DMS53 treated with DMSO at 0.1 percent for 48 hours (cell line): Measurements from ENCODE around the gene FYN.

ENCODE experiments used
- DNase-seq: peaks from one replicate; lab custom pipeline; 2025; ENCODE audit not compliant: unreplicated experiment; lab: John Stamatoyannopoulos, UW

The FYN gene

GRCh38 chr6:111732390-111732789, 140.9 kb downstream of the FYN start:
- DNase-seq, result no peak

GRCh38 chr6:111731456-111732195, 141.6 kb downstream of the FYN start:
- DNase-seq, result no peak

DNA sequence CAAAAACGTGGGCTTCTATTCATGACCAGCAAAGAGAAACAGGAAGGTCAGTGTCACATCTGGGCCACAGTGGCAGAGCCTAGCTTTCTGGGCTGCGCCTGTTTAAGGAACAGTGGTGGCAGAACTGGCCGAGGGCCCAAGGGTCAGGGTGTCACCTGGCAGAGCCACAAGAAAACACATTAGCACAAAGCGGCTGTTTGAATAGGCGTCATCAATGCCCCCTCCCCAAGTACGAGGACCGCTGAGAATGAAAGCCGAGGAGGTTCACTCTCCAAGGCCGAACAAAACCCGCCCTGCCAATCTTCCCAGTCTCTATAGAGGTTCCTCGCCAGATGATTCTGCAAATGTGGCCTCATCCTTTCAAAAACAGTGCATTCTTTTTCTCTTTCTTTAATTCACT, 142.4 kb downstream of the FYN start:
- DNase-seq, result no peak

- DNase-seq, result no peak
Observed at GRCh38 chr6:111727802-111728201, 145.4 kb downstream of the FYN start.

DNA sequence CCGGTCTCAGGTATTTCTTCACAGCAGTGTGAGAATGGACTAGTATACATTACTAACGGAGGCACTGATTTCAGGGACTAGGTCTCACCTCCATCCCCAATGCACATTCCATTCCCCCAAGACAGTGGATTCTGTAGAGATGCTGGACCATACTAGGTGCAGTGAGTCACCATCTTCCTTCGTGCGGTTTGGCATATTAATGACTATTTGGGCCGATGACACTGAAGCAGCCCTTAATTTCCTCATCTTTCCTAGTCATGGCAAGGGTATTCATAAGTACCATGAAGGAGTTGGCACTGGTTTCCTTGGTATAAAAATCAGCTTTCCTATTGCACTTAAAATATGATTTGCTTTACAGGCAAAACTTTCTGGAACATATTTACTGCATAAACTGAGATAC, 146.2 kb downstream of the FYN start:
- DNase-seq, result no peak

- no peak for DNase-seq
Observed at GRCh38 chr6:111725446-111726112, 147.7 kb downstream of the FYN start.

DNA sequence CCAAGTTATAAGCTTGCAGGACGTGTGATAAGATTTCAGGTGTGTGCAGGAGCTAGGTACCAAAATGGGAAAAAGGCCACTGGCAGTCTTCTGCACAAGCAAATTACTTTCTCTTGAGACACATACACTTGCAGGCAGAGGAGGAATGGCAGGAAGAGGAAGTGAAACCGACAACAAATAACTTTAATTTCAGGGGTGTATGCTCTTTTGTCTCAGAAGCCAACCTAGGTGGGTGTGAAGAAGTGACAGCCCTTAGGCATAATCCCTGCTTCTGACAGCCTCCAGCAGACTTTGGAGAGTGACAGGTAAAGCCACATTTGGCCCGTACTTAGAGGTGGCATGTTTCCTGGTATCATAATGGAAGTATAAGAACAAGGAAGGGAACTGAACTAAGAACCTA, 148.7 kb downstream of the FYN start:
- DNase-seq, result no peak

GRCh38 chr6:111724039-111724438, 149.2 kb downstream of the FYN start:
- no peak for DNase-seq

DNA sequence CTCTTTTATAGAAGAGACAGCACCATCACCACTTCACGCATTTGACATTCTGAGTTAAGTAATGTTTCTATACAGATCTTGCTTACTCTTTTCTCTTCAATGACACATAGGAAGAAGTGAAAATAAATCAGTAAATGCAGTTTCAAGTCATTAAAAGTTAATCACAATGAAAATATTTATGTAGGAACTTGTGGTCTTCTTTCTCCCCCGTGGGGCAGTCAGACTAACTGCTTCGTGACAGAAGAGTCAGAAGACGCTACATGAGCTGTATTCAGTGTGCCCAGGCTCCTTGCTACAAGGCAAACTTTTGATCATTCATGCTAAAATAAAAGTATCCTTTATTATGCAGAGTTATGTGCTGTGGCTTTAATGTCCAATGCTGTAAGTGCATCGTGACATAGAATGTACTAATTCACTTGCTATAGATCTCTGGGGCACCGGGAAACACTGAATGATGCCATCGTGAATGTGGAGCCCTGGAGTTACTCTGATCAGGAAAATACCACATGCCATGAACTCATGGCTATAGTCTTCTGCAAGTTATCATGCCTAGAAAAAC, 149.8 kb downstream of the FYN start:
- DNase-seq, result no peak

GRCh38 chr6:111722179-111722731, 151.0 kb downstream of the FYN start:
- no peak for DNase-seq

GRCh38 chr6:111721753-111722154, 151.5 kb downstream of the FYN start:
- no peak for DNase-seq

DNA sequence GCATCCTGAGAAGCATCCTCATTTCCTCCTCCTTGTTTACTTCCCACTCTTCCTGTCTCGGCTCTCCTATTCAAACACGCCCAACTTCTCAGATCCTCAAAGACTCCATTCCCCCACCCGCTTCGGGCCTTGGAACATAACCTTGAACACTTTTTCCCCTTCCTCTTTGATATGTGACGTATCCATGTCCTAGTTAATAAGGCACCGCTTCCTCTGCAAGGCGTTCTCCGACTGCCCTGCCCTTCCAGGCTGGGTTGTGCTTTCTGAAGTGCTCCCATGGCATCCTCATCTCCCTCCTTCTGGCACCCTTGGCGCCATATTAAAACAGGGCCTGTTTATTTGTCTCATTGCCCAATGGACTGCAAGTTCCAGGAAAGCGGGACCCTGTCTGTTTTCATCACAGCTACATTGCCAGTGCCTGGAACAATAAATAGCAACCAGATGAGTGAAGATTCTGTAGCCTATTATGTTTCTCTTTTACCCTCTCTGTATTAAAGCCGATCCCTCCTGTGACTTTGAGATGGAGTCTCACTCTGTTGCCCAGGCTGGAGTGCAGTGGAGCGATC, 152.2 kb downstream of the FYN start:
- no peak for DNase-seq

DNA sequence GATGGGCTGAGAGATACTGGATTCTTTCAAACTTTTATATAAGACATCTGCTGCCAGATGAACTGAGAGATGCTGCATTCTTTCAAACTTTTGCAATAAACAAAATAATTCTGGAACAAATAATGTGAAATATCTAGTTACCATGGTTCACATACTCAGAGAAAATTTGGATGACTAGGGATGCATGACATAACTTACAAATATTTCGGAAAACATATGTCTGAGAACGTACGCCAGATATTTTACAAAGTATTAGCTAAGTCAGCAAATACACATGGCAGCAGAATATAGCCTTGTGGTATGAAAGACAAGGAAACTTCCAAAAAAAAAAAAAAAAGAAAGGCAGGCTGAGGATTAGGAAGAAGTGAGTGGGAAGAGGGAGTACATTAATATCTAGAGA, 154.3 kb downstream of the FYN start:
- no peak for DNase-seq

GRCh38 chr6:111718326-111718725, 154.9 kb downstream of the FYN start:
- DNase-seq, result no peak

DNA sequence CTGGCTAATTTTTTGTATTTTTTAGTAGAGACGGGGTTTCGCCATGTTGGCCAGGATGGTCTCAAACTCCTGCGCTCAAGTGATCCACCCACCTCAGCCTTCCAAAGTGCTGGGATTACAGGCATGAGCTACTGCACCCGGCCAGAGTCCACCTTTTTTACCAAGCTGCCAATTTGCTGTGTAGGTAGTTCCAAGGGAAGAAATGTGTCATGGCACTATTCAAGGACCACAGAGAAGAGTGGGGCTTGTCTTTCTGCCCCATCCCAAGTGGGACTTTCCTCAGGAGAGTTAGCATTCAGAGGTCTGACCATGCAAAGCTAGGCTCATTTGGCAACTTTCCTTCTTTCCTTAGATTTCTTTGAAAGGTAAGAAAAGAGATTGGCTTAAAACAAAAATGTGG, 155.6 kb downstream of the FYN start:
- DNase-seq, result no peak

- no peak for DNase-seq
Observed at GRCh38 chr6:111716325-111716724, 156.9 kb downstream of the FYN start.

- peak; percentile 36 for DNase-seq
Observed at GRCh38 chr6:111715321-111715720, 157.9 kb downstream of the FYN start.

GRCh38 chr6:111714416-111715270, 158.6 kb downstream of the FYN start:
- no peak for DNase-seq

DNA sequence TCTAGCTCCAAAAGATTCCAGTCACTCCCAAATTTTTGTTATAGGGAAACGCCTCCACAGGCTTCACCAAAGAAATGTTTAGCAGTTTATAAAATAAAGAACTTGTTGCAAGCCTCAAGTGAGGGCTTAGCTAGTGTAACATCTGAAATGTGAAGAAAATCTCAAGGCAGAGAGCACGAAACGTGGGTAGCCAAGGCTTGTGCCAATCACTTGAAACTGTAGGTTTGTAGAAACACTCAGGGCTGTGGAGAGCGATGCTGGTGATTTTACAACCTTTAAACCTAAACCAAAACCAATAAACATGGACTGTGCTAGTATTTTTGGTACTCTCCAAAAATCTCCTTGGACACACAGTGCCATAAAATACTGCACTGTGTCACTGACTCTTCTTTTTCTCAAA, 159.4 kb downstream of the FYN start:
- no peak for DNase-seq

- no peak for DNase-seq
Observed at GRCh38 chr6:111713236-111713635, 160.0 kb downstream of the FYN start.
